Measurements from ENCODE around the gene ARNT2.

- TF ChIP-seq EZH2 (conservative IDR thresholded peaks at IDR 0.05; ENCODE audit: low read depth, low read length) (no peak), AGO2 (optimal IDR thresholded peaks at IDR 0.05; ENCODE audit: low read depth, low read length) (no peak), CTCF (CRISPR knock-in tag; IDR thresholded peaks at IDR 0.05) (no peak)
Measured at GRCh38 chr15:80458580-80458979, 54.4 kb downstream of the ARNT2 start.

Measured in HepG2 (cell line).